ENCODE results near the gene FBXL19. TPM values are rescaled to one million over a fixed set of nuclear protein-coding genes. Genes with fewer than 3 reads are reported as not detected.

Gene FBXL19
- polyA plus RNA-seq, 1 experiment: 7.6 TPM

GRCh38 chr16:30963925-30964511, 40.6 kb downstream of the FBXL19 start:
- ChIA-PET POLR2A (no interaction called here), CTCF (interaction anchor here (0.7 to 1.2 kb wide), 2 partner anchors 9 to 418 kb away, joined by 3 to 4 read pairs; no protein-coding TSS in a partner anchor)
- peaks cover 44% of the 10 kb centered on the region for H3K36me3 ChIP-seq (ENCODE audit: control insufficient read depth, insufficient read depth, low read length)
- DNase-seq (ENCODE audit: low read depth): no peak
- TF ChIP-seq CTCF (IDR thresholded peaks at IDR 0.05; ENCODE audit: insufficient read depth, low read depth, low read length): no peak
- no peaks in the 10 kb centered on the region for H3K27me3 ChIP-seq (ENCODE audit: control insufficient read depth, insufficient read depth, low read length)
- H3K4me3 ChIP-seq (ENCODE audit: low read depth, low read length): no peak overlapping the region

- Histone ChIP-seq H3K4me3 (ENCODE audit: low read depth, low read length) (no peak overlapping the region), H3K36me3 (ENCODE audit: control insufficient read depth, insufficient read depth, low read length) (peaks cover 44% of the 10 kb centered on the region), H3K27me3 (ENCODE audit: control insufficient read depth, insufficient read depth, low read length) (no peaks in the 10 kb centered on the region)
- DNase-seq (ENCODE audit: low read depth): no peak
- TF ChIP-seq CTCF (IDR thresholded peaks at IDR 0.05; ENCODE audit: insufficient read depth, low read depth, low read length): no peak
- ChIA-PET POLR2A (no interaction called here), CTCF (interaction anchor here (1.2 kb wide), 1 partner anchor 418 kb away, joined by 3 read pairs; no protein-coding TSS in a partner anchor)
Observed at GRCh38 chr16:30964574-30965226, 41.3 kb downstream of the FBXL19 start.

DNA sequence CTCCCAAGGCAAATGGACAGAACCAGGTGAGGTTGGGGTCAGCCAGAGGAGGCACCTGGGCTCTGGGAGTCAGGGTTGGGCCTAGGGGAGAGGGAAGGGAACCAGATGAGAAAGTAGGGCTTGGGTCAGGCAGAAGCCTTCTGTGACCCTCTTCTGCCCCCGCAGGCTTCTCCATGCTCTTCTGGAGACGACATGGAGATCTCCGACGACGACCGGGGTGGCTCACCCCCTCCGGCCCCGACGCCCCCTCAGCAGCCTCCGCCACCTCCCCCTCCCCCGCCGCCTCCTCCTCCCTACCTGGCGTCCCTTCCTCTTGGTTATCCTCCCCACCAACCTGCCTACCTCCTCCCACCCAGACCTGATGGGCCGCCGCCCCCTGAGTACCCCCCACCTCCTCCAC, 42.1 kb downstream of the FBXL19 start:
- CTCF ChIA-PET: interaction anchor here (0.6 kb wide), 1 partner anchor 85 kb away, joined by 3 read pairs; no protein-coding TSS in a partner anchor

GRCh38 chr16:30966033-30966619, 42.8 kb downstream of the FBXL19 start:
- Histone ChIP-seq H3K36me3 (ENCODE audit: control insufficient read depth, insufficient read depth, low read length) (peaks cover 44% of the 10 kb centered on the region), H3K4me3 (ENCODE audit: low read depth, low read length) (no peak overlapping the region), H3K27me3 (ENCODE audit: control insufficient read depth, insufficient read depth, low read length) (no peaks in the 10 kb centered on the region)
- no peak for TF ChIP-seq CTCF (IDR thresholded peaks at IDR 0.05; ENCODE audit: insufficient read depth, low read depth, low read length)
- DNase-seq (ENCODE audit: low read depth): no peak
- ChIA-PET POLR2A (no interaction called here), CTCF (interaction anchor here (0.6 kb wide), 1 partner anchor 84 kb away, joined by 3 read pairs; no protein-coding TSS in a partner anchor)

More for the DNA sequence above, 42.1 kb downstream of the FBXL19 start:
- Histone ChIP-seq H3K36me3 (ENCODE audit: control insufficient read depth, insufficient read depth, low read length) (peaks cover 43% of the 10 kb centered on the region), H3K4me3 (ENCODE audit: low read depth, low read length) (no peak overlapping the region), H3K27me3 (ENCODE audit: control insufficient read depth, insufficient read depth, low read length) (no peaks in the 10 kb centered on the region)
- DNase-seq (ENCODE audit: low read depth): no peak
- POLR2A ChIA-PET: no interaction called here
- TF ChIP-seq CTCF (IDR thresholded peaks at IDR 0.05; ENCODE audit: insufficient read depth, low read depth, low read length): no peak

DNA sequence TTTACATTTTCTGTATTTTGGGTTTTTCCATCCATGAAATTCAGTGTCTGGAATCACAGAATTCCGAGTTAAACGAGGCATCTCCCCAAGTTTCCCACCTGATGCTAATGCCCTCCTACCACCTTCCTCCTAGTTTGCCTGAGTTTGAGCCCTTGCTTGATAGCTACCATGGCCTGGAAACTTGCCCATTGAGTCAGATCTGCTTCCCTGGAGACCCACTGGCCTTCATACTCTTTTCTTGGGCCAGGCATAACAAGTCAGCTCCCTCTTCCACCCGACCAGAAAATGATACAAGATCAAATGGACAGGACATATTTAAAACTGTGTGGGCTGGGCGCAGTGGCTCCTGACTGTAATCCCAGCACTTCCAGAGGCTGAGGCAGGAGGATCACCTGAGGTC, 44.4 kb downstream of the FBXL19 start:
- ChIA-PET CTCF (interaction anchor here (1.3 kb wide), 1 partner anchor 15 kb away, joined by 3 read pairs; no protein-coding TSS in a partner anchor), POLR2A (no interaction called here)
- TF ChIP-seq CTCF (IDR thresholded peaks at IDR 0.05; ENCODE audit: insufficient read depth, low read depth, low read length): no peak
- DNase-seq (ENCODE audit: low read depth): no peak
- H3K27me3 ChIP-seq (ENCODE audit: control insufficient read depth, insufficient read depth, low read length): no peaks in the 10 kb centered on the region
- no peak overlapping the region for H3K4me3 ChIP-seq (ENCODE audit: low read depth, low read length)
- H3K36me3 ChIP-seq (ENCODE audit: control insufficient read depth, insufficient read depth, low read length): peaks cover 45% of the 10 kb centered on the region
